K562 (cell line): ENCODE results near the gene TIPIN. TPM values are rescaled to one million over a fixed set of nuclear protein-coding genes. Genes with fewer than 3 reads are reported as not detected.

Experiments
- ATAC-seq: fragments of 200-7000 bp; cut with Tn5 transposase; 3 replicates; pipeline ENCODE4 v1.9.1; 2020; ENCODE audit warnings: moderate library complexity
- Bru-seq: library from RNA; stranded (reverse); fragments of 400-500 nt; gene quantifications from one replicate; lab custom pipeline; 2021; lab: Mats Ljungman, UMichigan
- BruChase-seq, 2 experiments: library from RNA; stranded (reverse); fragments of 400-500 nt; gene quantifications; one replicate each; lab custom pipeline; 2021; lab: Mats Ljungman, UMichigan
- BruUV-seq: library from RNA; stranded (reverse); fragments of 400-500 nt; replicated peaks from 2 replicates; lab custom pipeline; 2021; lab: Mats Ljungman, UMichigan
- CTCF ChIA-PET: fragments of 300-600 bp; formaldehyde crosslinking; extraction: SDS; loops from one replicate; lab custom pipeline; 2021; ENCODE audit warnings: low intra/inter-chr PET ratio; lab: Yijun Ruan, JAX
- POLR2A ChIA-PET: fragments of 300-600, 350-650 bp; sonication (Branson Sonifier 250); formaldehyde crosslinking; extraction: SDS; loops from one replicate; lab custom pipeline; 2021; ENCODE audit warnings: antibody characterized with exemption, inconsistent platforms; lab: Yijun Ruan, JAX
- DNase-seq, 4 experiments: peaks; one replicate each; pipeline versions ENCODE4 v3.0.0 to v3.0.0-alpha.2; 2011 to 2018; ENCODE audit warnings: low spot score in 3 of 4, mixed read lengths in 3 of 4; ENCODE audit errors: extremely low read depth in 1 of 4
- FAIRE-seq: peaks from 2 replicates; lab custom pipeline; 2011; peaks lifted over from hg19 to GRCh38; lab: Jason Lieb, UNC
- H2AFZ ChIP-seq: 2 replicates; pipeline ENCODE4 v1.6.0; 2011; ENCODE audit warnings: low read depth, low read length, control low read depth, inconsistent platforms
- H3K27ac ChIP-seq: fragments of 200-600 bp; 3 replicates; pipeline ENCODE4 v1.8.0; 2011; ENCODE audit warnings: low read depth, mild to moderate bottlenecking, control low read depth, inconsistent platforms, low read length, moderate library complexity, mixed read lengths; ENCODE audit errors: extremely low read depth
- H3K27me3 ChIP-seq, 2 experiments: fragments of 300-600 bp in 1 of 2; 2 replicates in 1 of 2; 3 replicates in 1 of 2; pipeline versions ENCODE4 v1.6.0 to v1.8.0; 2011; ENCODE audit warnings: inconsistent platforms in 2 of 2, low read length in 2 of 2, mild to moderate bottlenecking in 1 of 2, mixed read lengths in 1 of 2, moderate library complexity in 1 of 2; ENCODE audit not compliant: control insufficient read depth in 2 of 2, insufficient read depth in 2 of 2
- H3K36me3 ChIP-seq: fragments of 300-600 bp; 3 replicates; pipeline ENCODE4 v1.8.0; 2011; ENCODE audit warnings: mild to moderate bottlenecking, low read length, inconsistent platforms; ENCODE audit not compliant: control insufficient read depth, insufficient read depth
- H3K4me1 ChIP-seq, 2 experiments: fragments of 200-600 bp in 1 of 2; replicated peaks in 1 of 2; 2 replicates in 1 of 2; 3 replicates in 1 of 2; pipeline versions ENCODE4 v1.5.1 to v1.8.0; 2011; ENCODE audit warnings: inconsistent platforms in 2 of 2, low read length in 2 of 2, mild to moderate bottlenecking in 1 of 2, mixed read lengths in 1 of 2, moderate library complexity in 1 of 2; ENCODE audit not compliant: control insufficient read depth in 2 of 2, insufficient read depth in 2 of 2
- H3K4me2 ChIP-seq: 2 replicates; pipeline ENCODE4 v1.6.1; 2011; ENCODE audit warnings: low read length, control low read depth, inconsistent platforms, mixed read lengths; ENCODE audit not compliant: insufficient read depth
- H3K4me3 ChIP-seq: fragments of 200-600 bp; sonication (generic), shearing (Covaris generic); 2 replicates; pipeline ENCODE4 v1.5.1; 2016; ENCODE audit warnings: control low read depth, inconsistent platforms
- H3K79me2 ChIP-seq: fragments of 200-600 bp; 3 replicates; pipeline ENCODE4 v1.8.0; 2011; ENCODE audit warnings: low read length, inconsistent platforms; ENCODE audit not compliant: control insufficient read depth, insufficient read depth
- H3K9ac ChIP-seq, 2 experiments: 2 replicates each; pipeline versions ENCODE4 v1.6.0 to v1.6.1; 2011; ENCODE audit warnings: low read depth in 2 of 2, low read length in 2 of 2, control low read depth in 1 of 2, inconsistent platforms in 1 of 2, mild to moderate bottlenecking in 1 of 2, mixed read lengths in 1 of 2; ENCODE audit not compliant: insufficient read depth in 1 of 2
- H3K9me1 ChIP-seq: one replicate; pipeline ENCODE4 v1.6.0; 2011; ENCODE audit warnings: inconsistent platforms, mild to moderate bottlenecking, low read length, moderate library complexity; ENCODE audit not compliant: control insufficient read depth, insufficient read depth
- H3K9me3 ChIP-seq: replicated peaks from 2 replicates; pipeline ENCODE4 v1.5.1; 2011; ENCODE audit warnings: low read depth, low read length, inconsistent platforms; ENCODE audit not compliant: control insufficient read depth, insufficient read depth
- H4K20me1 ChIP-seq: replicated peaks from 2 replicates; pipeline ENCODE4 v1.6.1; 2011; ENCODE audit warnings: low read length, inconsistent platforms, mixed read lengths; ENCODE audit not compliant: control insufficient read depth, insufficient read depth
- FOXK1 ChIP-seq: sonication (generic); formaldehyde crosslinking; IDR thresholded peaks from 2 replicates; pipeline ENCODE4 v1.8.0; 2022; ENCODE audit warnings: missing genetic modification reagents, mild to moderate bottlenecking, borderline replicate concordance
- PHB ChIP-seq: fragments of 250-450 bp; sonication (Bioruptor Pico); IDR thresholded peaks from 2 replicates; pipeline ENCODE4 v1.5.0; 2021
- YY1 ChIP-seq, 3 experiments: IDR thresholded peaks; 2 replicates each; pipeline ENCODE4 v1.6.1; 2011; ENCODE audit warnings: low read length in 2 of 3, mild to moderate bottlenecking in 2 of 3, moderate library complexity in 2 of 3, borderline replicate concordance in 1 of 3, control low read depth in 1 of 3, low read depth in 1 of 3; ENCODE audit not compliant: insufficient read depth in 3 of 3, insufficient replicate concordance in 2 of 3, control insufficient read depth in 1 of 3, insufficient read length in 1 of 3; ENCODE audit errors: extremely low read depth in 1 of 3
- ZNF140 ChIP-seq: fragments of 250-450 bp; sonication (Bioruptor Pico); IDR thresholded peaks from 2 replicates; pipeline ENCODE4 v1.8.0; 2021; ENCODE audit warnings: moderate library complexity, mild to moderate bottlenecking, inconsistent platforms
- ZNF311 ChIP-seq: fragments of 250-450 bp; sonication (Bioruptor Pico); IDR thresholded peaks from 2 replicates; pipeline ENCODE4 v1.4.0; 2020; ENCODE audit warnings: mild to moderate bottlenecking, moderate library complexity
- ZNF76 ChIP-seq: fragments of 250-450 bp; sonication (Bioruptor Pico); IDR thresholded peaks from 2 replicates; pipeline ENCODE4 v1.4.0; 2020; ENCODE audit warnings: mild to moderate bottlenecking, moderate library complexity, borderline replicate concordance
- ZNF764 ChIP-seq: fragments of 250-450 bp; sonication (Bioruptor Pico); IDR thresholded peaks from 2 replicates; pipeline ENCODE4 v1.4.0; 2020; ENCODE audit warnings: low read depth, mild to moderate bottlenecking, moderate library complexity
- WGBS: fragments of 100-300 bp; shearing (Covaris generic); methylation state at CpG from one replicate; pipeline ENCODE4 v1.1.6; 2016; ENCODE audit warnings: low coverage, mixed read lengths; ENCODE audit not compliant: insufficient coverage; ENCODE audit errors: missing lambda C conversion rate; 5-methylcytosine and 5-hydroxymethylcytosine counted together
- in situ Hi-C: fragments of 300-500 bp; cut with MboI; formaldehyde crosslinking; loops from 4 replicates; pipeline ENCODE4 v1.15.0; 2018; ENCODE audit warnings: inconsistent platforms, mixed read lengths
- intact Hi-C: fragments of 100-400 bp; cut with micrococcal nuclease; formaldehyde crosslinking; loops from 2 replicates; pipeline ENCODE4 v1.14.2; 2022
- long read RNA-seq, 3 experiments: library from polyadenylated mRNA in 2 of 3; library from RNA in 1 of 3; unstranded in 2 of 3; stranded (forward) in 1 of 3; transcript quantifications; one replicate each; pipeline ENCODE4 v2.0.0, GENCODE V29; 2019 to 2022
- polyA minus RNA-seq, 3 experiments: library from RNA; depleted of rRNA, polyadenylated mRNA; stranded (reverse); fragments of >200 nt; gene quantifications; 2 replicates each; pipeline ENCODE4 v1.2.3, GENCODE V29; 2011
- polyA plus RNA-seq, 8 experiments: library from polyadenylated mRNA; depleted of rRNA in 4 of 8; stranded (reverse) in 5 of 8; unstranded in 3 of 8; fragments of >200 nt; fragmentation: Nextera tagmentation in 2 of 8; fragmentation: Illumina TruSeq in 1 of 8; extraction: Ambion mirVana in 2 of 8; extraction: Trizol in 1 of 8; gene quantifications; 2 replicates each; pipeline versions ENCODE4 v1.2.1 to v1.2.3, GENCODE V29; 2011 to 2014; ENCODE audit warnings: inconsistent platforms in 1 of 8, missing spikeins in 1 of 8
- total RNA-seq, 7 experiments: library from RNA; depleted of rRNA in 6 of 7; stranded (reverse); fragments of >200 nt in 6 of 7; fragmentation: Illumina TruSeq in 2 of 7; extraction: Trizol in 2 of 7; gene quantifications; 2 replicates each; pipeline versions ENCODE4 v1.2.1 to v1.2.3, GENCODE V29; 2011 to 2021; ENCODE audit warnings: low replicate concordance in 1 of 7
- TF ChIP-seq, protein P1 (sequence below), 2 experiments: IDR thresholded peaks; 2 replicates each; pipeline ENCODE4 v1.6.1; 2012; ENCODE audit warnings: improper control_type of control experiment in 2 of 2, low read depth in 2 of 2, low read length in 2 of 2, borderline replicate concordance in 1 of 2
- TF ChIP-seq, protein P2 (sequence below): fragments of 450-650 bp; IDR thresholded peaks from 2 replicates; pipeline ENCODE4 v1.6.1; 2016; ENCODE audit warnings: low read depth, mild to moderate bottlenecking, moderate library complexity

The TIPIN gene, protein sequence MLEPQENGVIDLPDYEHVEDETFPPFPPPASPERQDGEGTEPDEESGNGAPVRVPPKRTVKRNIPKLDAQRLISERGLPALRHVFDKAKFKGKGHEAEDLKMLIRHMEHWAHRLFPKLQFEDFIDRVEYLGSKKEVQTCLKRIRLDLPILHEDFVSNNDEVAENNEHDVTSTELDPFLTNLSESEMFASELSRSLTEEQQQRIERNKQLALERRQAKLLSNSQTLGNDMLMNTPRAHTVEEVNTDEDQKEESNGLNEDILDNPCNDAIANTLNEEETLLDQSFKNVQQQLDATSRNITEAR
- total RNA-seq (2011; cell fraction: chromatin; rRNA removed; ENCODE audit: low replicate concordance) = 21.9 and 44.7 TPM in 2 replicates
- total RNA-seq (2011; cell fraction: nucleolus; rRNA removed) = 15.3 and 17.0 TPM in 2 replicates
- total RNA-seq (2011; cell fraction: nucleoplasm; rRNA removed) = 25.1 and 31.1 TPM in 2 replicates
- 29.9 and 31.1 TPM in 2 replicates for total RNA-seq (2014; rRNA removed)
- 45.8 and 64.9 TPM in 2 replicates for total RNA-seq (2014; rRNA removed; fragmentation: Illumina TruSeq; extraction: Trizol)
- 40.4 and 41.9 TPM in 2 replicates for total RNA-seq (2015; rRNA removed; fragmentation: Illumina TruSeq; extraction: Trizol)
- total RNA-seq (2021) = 27.4 and 28.0 TPM in 2 replicates
- 15.2 and 22.9 TPM in 2 replicates for polyA plus RNA-seq (2011; rRNA removed)
- polyA plus RNA-seq (2011; cell fraction: cytosol; rRNA removed) = 5.1 and 8.0 TPM in 2 replicates
- 6.7 and 7.4 TPM in 2 replicates for polyA plus RNA-seq (2011; cell fraction: nucleus; rRNA removed)
- 23.8 and 27.9 TPM in 2 replicates for polyA plus RNA-seq (2012)
- polyA plus RNA-seq (2014; fragmentation: Illumina TruSeq; extraction: Trizol) = 61.4 and 62.1 TPM in 2 replicates
- 10 to 100 TPM; 55.6 to 58.9 TPM for polyA plus RNA-seq (2014; fragmentation: Nextera tagmentation; extraction: Ambion mirVana)
- polyA plus RNA-seq (2014; rRNA removed) = 25.7 and 42.0 TPM in 2 replicates
- polyA minus RNA-seq (2011; rRNA and poly(A)+ RNA removed) = 37.5 and 43.0 TPM in 2 replicates
- 12.2 and 18.7 TPM in 2 replicates for polyA minus RNA-seq (2011; cell fraction: cytosol; rRNA and poly(A)+ RNA removed)
- polyA minus RNA-seq (2011; cell fraction: nucleus; rRNA and poly(A)+ RNA removed) = 7.7 and 14.1 TPM in 2 replicates
- percentile 74 among the genes with signal in this experiment for Bru-seq, nascent RNA
- percentile 73 among the genes with signal in this experiment for BruChase-seq, experiment 1, labeled RNA remaining after a 2-hour chase
- BruChase-seq, experiment 2, labeled RNA remaining after a 6-hour chase = percentile 73 among the genes with signal in this experiment
- long read RNA-seq, experiment 1, transcript TIPIN-201 (8 exons, 1,744 nt) = major isoform, 36 of 79 reads
- long read RNA-seq, experiment 1, partial matches to known transcripts = 19 of 79 reads
- long read RNA-seq, experiment 1, other reads (novel, unspliced or antisense) = 22 of 79 reads
- long read RNA-seq, experiment 2, transcript TIPIN-201 (8 exons, 1,744 nt) = major isoform, 10 of 34 reads
- long read RNA-seq, experiment 2, partial matches to known transcripts = 13 of 34 reads
- long read RNA-seq, experiment 2, other reads (novel, unspliced or antisense) = 11 of 34 reads
- long read RNA-seq, experiment 3, transcript TIPIN-201 (8 exons, 1,744 nt) = major isoform, 27 of 52 reads
- long read RNA-seq, experiment 3, partial matches to known transcripts = 12 of 52 reads
- long read RNA-seq, experiment 3, other reads (novel, unspliced or antisense) = 12 of 52 reads

DNA sequence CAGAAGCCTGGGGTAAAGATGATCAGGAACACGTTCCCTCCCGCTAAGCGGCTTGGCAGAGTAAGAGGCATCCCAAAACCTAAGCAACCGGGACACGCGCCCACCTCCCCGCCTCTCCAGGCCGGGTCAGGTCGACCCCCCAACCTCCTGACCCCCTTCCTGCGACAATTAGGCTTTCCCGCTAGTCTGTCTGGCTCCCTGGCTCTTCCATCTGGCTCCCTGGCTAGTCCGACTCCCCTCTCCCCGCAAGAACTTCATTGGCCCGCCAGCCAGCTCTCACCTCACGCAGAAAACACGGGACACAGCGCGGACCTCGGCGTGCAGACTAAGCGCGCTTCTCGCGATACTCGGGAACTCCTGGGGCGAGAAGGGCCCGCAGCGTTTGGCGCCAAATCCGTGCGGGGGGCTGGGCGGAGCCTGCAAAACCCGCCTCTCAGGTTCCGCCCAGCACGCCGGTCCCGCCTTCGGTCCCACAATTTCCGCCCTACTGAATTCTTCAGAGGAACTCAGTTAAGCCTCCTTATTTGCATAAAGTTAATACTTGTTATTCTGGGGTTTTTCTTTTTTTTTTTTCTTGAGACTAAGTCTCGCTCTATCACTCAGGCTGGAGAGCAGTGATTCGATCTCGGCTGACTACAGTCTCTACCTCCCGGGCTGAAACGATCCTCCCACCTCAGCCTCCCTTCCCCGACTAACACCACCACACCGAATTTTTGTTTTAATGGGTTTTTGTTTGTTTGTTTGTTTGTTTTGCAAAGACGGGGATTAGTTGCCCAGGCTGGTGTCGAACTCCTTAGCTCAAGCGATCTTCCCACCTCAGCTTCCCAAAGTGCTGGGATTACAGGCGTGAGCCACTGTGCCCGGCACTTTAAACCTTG lies at the start of gene TIPIN:
Gene TIPIN, minus strand, starts transcription at position 327 of the 878 bp plus-strand sequence. CDS start 3,738 bp downstream, outside the sequence.
- ATAC-seq (peak; percentile 98), FAIRE-seq (peak; percentile 95), DNase-seq (peak; percentile 94 to 98 (median 95))
- H3K79me2 ChIP-seq = peaks cover 27% of the 10 kb centered on the region
- H4K20me1 ChIP-seq = no peaks in the 10 kb centered on the region
- peak within 1 kb of the TSS; percentile 92 for H3K27ac ChIP-seq
- intact Hi-C loops = loop anchor here (2.0 kb wide), 1 partner anchor 30 kb away; the partner anchor contains the start of gene MAP2K1
- peak within 1 kb of the TSS; percentile 93 for H2AFZ ChIP-seq
- H3K27me3 ChIP-seq = no peaks in the 10 kb centered on the region
- in situ Hi-C loops = no loop called here
- H3K9ac ChIP-seq = peak within 1 kb of the TSS; percentile 96 to 100
- BruUV-seq = no TSS peak
- peak within 1 kb of the TSS; percentile 69 for H3K4me3 ChIP-seq
- peaks cover 7 to 17% of the 10 kb centered on the region in 2 experiments; a peak in 4 of 5 replicates for H3K4me1 ChIP-seq
- WGBS = under 1% methylated on average over 46 of the region's 51 CpGs
- no peaks in the 10 kb centered on the region for H3K9me1 ChIP-seq
- ChIA-PET POLR2A (interaction anchor here (0.6 to 1.3 kb wide), 9 partner anchors 13 to 226 kb away, joined by 3 to 8 read pairs (median 3); partner anchors contain the start of gene MAP2K1), CTCF (no interaction called here)
- peak within 1 kb of the TSS; percentile 99 for H3K4me2 ChIP-seq
- peaks cover 28% of the 10 kb centered on the region; the same call in 2 of the 3 replicates for H3K36me3 ChIP-seq
- no peaks in the 10 kb centered on the region for H3K9me3 ChIP-seq
- TF ChIP-seq, protein P1, sequence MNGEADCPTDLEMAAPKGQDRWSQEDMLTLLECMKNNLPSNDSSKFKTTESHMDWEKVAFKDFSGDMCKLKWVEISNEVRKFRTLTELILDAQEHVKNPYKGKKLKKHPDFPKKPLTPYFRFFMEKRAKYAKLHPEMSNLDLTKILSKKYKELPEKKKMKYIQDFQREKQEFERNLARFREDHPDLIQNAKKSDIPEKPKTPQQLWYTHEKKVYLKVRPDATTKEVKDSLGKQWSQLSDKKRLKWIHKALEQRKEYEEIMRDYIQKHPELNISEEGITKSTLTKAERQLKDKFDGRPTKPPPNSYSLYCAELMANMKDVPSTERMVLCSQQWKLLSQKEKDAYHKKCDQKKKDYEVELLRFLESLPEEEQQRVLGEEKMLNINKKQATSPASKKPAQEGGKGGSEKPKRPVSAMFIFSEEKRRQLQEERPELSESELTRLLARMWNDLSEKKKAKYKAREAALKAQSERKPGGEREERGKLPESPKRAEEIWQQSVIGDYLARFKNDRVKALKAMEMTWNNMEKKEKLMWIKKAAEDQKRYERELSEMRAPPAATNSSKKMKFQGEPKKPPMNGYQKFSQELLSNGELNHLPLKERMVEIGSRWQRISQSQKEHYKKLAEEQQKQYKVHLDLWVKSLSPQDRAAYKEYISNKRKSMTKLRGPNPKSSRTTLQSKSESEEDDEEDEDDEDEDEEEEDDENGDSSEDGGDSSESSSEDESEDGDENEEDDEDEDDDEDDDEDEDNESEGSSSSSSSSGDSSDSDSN (IDR thresholded peaks at IDR 0.05; ENCODE audit: borderline replicate concordance in 1 of 2, low read depth in 2 of 2, low read length in 2 of 2) = no peak
- TF ChIP-seq, protein P2, sequence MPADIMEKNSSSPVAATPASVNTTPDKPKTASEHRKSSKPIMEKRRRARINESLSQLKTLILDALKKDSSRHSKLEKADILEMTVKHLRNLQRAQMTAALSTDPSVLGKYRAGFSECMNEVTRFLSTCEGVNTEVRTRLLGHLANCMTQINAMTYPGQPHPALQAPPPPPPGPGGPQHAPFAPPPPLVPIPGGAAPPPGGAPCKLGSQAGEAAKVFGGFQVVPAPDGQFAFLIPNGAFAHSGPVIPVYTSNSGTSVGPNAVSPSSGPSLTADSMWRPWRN = no peak
- TF ChIP-seq ZNF764 (CRISPR knock-in tag) (no peak), ZNF76 (CRISPR knock-in tag) (no peak), ZNF140 (CRISPR knock-in tag) (no peak), YY1 (IDR thresholded peaks at IDR 0.05; ENCODE audit: borderline replicate concordance in 1 of 3, control insufficient read depth in 1 of 3, extremely low read depth in 1 of 3, insufficient read depth in 3 of 3, insufficient read length in 1 of 3, insufficient replicate concordance in 2 of 3, low read depth in 1 of 3, low read length in 2 of 3) (peak in 2 of 3 experiments; percentile 25 to 74), FOXK1 (CRISPR knock-in tag) (no peak), ZNF311 (CRISPR knock-in tag) (no peak), PHB (CRISPR knock-in tag) (no peak)
